Calu3 (cell line): Measurements from ENCODE around the gene CD2AP. TPM values are rescaled to one million over a fixed set of nuclear protein-coding genes. Genes with fewer than 3 reads are reported as not detected.
"Not testable (repeated sequence)": the region's sequence is repeated elsewhere in the genome, so short reads cannot be mapped to it uniquely, and the experiment has no call there.

Experiments
- BruUV-seq: library from RNA; stranded (reverse); fragments of 400-500 nt; replicated peaks from 2 replicates; lab custom pipeline; 2021; lab: Mats Ljungman, UMichigan
- CTCF ChIA-PET: fragments of 300-600 bp; sonication (Branson Sonifier 250); formaldehyde crosslinking; loops from one replicate; lab custom pipeline; 2022; ENCODE audit warnings: antibody characterized with exemption; lab: Charles Lee
- DNase-seq: peaks from one replicate; pipeline ENCODE4 v3.0.0; 2022
- H3K27ac Mint-ChIP-seq: one replicate; pipeline ENCODE4 v1.8.0; 2022; ENCODE audit warnings: mixed read lengths; ENCODE audit not compliant: unreplicated experiment
- H3K27me3 Mint-ChIP-seq: one replicate; pipeline ENCODE4 v1.8.0; 2022; ENCODE audit warnings: mixed read lengths; ENCODE audit not compliant: unreplicated experiment
- H3K36me3 Mint-ChIP-seq: one replicate; pipeline ENCODE4 v1.8.0; 2022; ENCODE audit warnings: mild to moderate bottlenecking, moderate library complexity, mixed read lengths; ENCODE audit not compliant: insufficient read depth, unreplicated experiment
- H3K4me1 Mint-ChIP-seq: one replicate; pipeline ENCODE4 v1.8.0; 2022; ENCODE audit warnings: mild to moderate bottlenecking, low read depth, mixed read lengths; ENCODE audit not compliant: unreplicated experiment
- H3K4me3 Mint-ChIP-seq: one replicate; pipeline ENCODE4 v1.8.0; 2022; ENCODE audit warnings: mild to moderate bottlenecking, low read depth, moderate library complexity, mixed read lengths; ENCODE audit not compliant: unreplicated experiment
- H3K9me3 Mint-ChIP-seq: one replicate; pipeline ENCODE4 v1.8.0; 2022; ENCODE audit warnings: low read depth, mixed read lengths; ENCODE audit not compliant: unreplicated experiment
- intact Hi-C: fragments of 100-400 bp; cut with micrococcal nuclease; formaldehyde crosslinking; loops from one replicate; pipeline ENCODE4 v1.10.0; 2022; ENCODE audit not compliant: unreplicated experiment
- total RNA-seq: library from RNA; stranded (reverse); gene quantifications from 2 replicates; pipeline ENCODE4 v1.2.3, GENCODE V29; 2022
- TF ChIP-seq, protein P1 (sequence below): fragments of 200-600 bp; IDR thresholded peaks from one replicate; pipeline ENCODE4 v1.8.0; 2022; ENCODE audit warnings: antibody characterized with exemption; ENCODE audit not compliant: unreplicated experiment

Gene CD2AP
- total RNA-seq, 1 experiment from 2014 or later, result 105 TPM

- TF ChIP-seq, protein P1, sequence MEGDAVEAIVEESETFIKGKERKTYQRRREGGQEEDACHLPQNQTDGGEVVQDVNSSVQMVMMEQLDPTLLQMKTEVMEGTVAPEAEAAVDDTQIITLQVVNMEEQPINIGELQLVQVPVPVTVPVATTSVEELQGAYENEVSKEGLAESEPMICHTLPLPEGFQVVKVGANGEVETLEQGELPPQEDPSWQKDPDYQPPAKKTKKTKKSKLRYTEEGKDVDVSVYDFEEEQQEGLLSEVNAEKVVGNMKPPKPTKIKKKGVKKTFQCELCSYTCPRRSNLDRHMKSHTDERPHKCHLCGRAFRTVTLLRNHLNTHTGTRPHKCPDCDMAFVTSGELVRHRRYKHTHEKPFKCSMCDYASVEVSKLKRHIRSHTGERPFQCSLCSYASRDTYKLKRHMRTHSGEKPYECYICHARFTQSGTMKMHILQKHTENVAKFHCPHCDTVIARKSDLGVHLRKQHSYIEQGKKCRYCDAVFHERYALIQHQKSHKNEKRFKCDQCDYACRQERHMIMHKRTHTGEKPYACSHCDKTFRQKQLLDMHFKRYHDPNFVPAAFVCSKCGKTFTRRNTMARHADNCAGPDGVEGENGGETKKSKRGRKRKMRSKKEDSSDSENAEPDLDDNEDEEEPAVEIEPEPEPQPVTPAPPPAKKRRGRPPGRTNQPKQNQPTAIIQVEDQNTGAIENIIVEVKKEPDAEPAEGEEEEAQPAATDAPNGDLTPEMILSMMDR, result no peak
- no peaks in the 10 kb centered on the region for H3K9me3 Mint-ChIP-seq
- intact Hi-C loops, result no loop called here
- H3K36me3 Mint-ChIP-seq, result peaks cover 29% of the 10 kb centered on the region
- no peak overlapping the region for H3K4me3 Mint-ChIP-seq
- H3K4me1 Mint-ChIP-seq, result no peaks in the 10 kb centered on the region
- no peaks in the 10 kb centered on the region for H3K27me3 Mint-ChIP-seq
- CTCF ChIA-PET, result interaction anchor here (0.6 kb wide), 1 partner anchor 254 kb away, joined by 5 read pairs; no protein-coding TSS in a partner anchor
- no TSS peak for BruUV-seq
- H3K27ac Mint-ChIP-seq, result no peak overlapping the region
- no peak for DNase-seq
Observed at GRCh38 chr6:47552319-47552718, 74.7 kb downstream of the CD2AP start.

GRCh38 chr6:47553243-47553642 is 75.7 kb downstream of the CD2AP start:
- DNase-seq, intact Hi-C loops, H3K4me3 Mint-ChIP-seq, H3K4me1 Mint-ChIP-seq, H3K27me3 Mint-ChIP-seq, BruUV-seq, H3K9me3 Mint-ChIP-seq, H3K27ac Mint-ChIP-seq: not testable (repeated sequence)
- H3K36me3 Mint-ChIP-seq, result peaks cover 27% of the 10 kb centered on the region
- CTCF ChIA-PET, result interaction anchor here (0.8 kb wide), 1 partner anchor 49 kb away, joined by 7 read pairs; no protein-coding TSS in a partner anchor

GRCh38 chr6:47556459-47556858 is 78.9 kb downstream of the CD2AP start:
- Mint-ChIP-seq H3K4me1 (peaks cover 24% of the 10 kb centered on the region), H3K36me3 (peaks cover 31% of the 10 kb centered on the region)
- BruUV-seq, DNase-seq, H3K9me3 Mint-ChIP-seq, H3K27ac Mint-ChIP-seq, intact Hi-C loops, H3K4me3 Mint-ChIP-seq, H3K27me3 Mint-ChIP-seq: not testable (repeated sequence)
- CTCF ChIA-PET, result interaction anchor here (0.7 kb wide), 1 partner anchor 1206 kb away, joined by 8 read pairs; no protein-coding TSS in a partner anchor

DNA sequence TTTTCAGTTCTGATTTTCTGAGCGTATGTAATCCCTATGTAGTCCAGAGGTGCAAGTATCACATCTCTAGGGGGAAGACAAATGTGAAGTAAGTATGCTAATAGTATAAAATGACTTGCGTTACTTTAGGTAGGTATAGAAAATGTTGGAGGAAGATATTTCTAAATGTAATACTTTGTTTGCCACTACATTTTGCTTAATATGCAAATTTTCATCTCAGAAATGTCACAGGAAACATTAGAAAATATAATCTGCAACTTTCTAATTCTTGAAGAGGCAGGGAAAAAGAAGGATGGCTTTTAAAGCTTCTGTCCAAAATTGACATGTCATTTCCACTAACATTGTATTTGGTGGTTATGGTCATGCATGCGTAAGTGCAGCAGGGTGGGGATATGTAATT is 85.6 kb downstream of the CD2AP start:
- DNase-seq, result no peak
- H3K27me3 Mint-ChIP-seq, result no peaks in the 10 kb centered on the region
- peaks cover 22% of the 10 kb centered on the region for H3K36me3 Mint-ChIP-seq
- BruUV-seq, result no TSS peak
- intact Hi-C loops, result no loop called here
- no peak overlapping the region for H3K4me3 Mint-ChIP-seq
- H3K27ac Mint-ChIP-seq, result no peak overlapping the region
- TF ChIP-seq, protein P1, result no peak
- no peaks in the 10 kb centered on the region for H3K9me3 Mint-ChIP-seq
- peaks cover 34% of the 10 kb centered on the region for H3K4me1 Mint-ChIP-seq
- CTCF ChIA-PET, result no interaction called here

DNA sequence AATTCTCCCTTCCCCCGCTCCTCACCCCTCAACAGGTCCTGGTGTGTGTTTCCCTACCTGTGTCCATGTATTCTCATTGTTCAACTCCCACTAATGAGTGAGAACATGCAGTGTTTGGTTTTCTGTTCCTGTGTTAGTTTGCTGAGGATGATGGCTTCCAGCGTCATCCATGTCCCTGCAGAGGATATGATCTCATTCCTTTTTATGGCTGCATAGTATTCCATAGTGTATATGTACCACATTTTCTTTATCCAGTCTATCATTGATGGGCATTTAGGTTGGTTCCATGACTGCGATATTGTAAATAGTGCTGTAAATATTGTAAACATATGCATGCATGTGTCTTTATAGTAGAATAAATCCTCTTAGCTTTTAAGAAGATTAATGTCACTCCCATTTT is 89.0 kb downstream of the CD2AP start:
- peaks cover 23% of the 10 kb centered on the region for H3K4me1 Mint-ChIP-seq
- DNase-seq, CTCF ChIA-PET, H3K36me3 Mint-ChIP-seq, H3K4me3 Mint-ChIP-seq, BruUV-seq, H3K27ac Mint-ChIP-seq, H3K27me3 Mint-ChIP-seq, H3K9me3 Mint-ChIP-seq, intact Hi-C loops: not testable (repeated sequence)

GRCh38 chr6:47567586-47567985 is 90.0 kb downstream of the CD2AP start:
- BruUV-seq, result no TSS peak
- H3K4me3 Mint-ChIP-seq, result no peak overlapping the region
- intact Hi-C loops, result no loop called here
- no peak overlapping the region for H3K27ac Mint-ChIP-seq
- no peaks in the 10 kb centered on the region for H3K27me3 Mint-ChIP-seq
- CTCF ChIA-PET, result no interaction called here
- no peaks in the 10 kb centered on the region for H3K36me3 Mint-ChIP-seq
- H3K9me3 Mint-ChIP-seq, result no peaks in the 10 kb centered on the region
- no peak for DNase-seq
- TF ChIP-seq, protein P1, result no peak
- H3K4me1 Mint-ChIP-seq, result peaks cover 26% of the 10 kb centered on the region
